ENCODE measurements around the gene SLC4A4.

The SLC4A4 gene

DNA sequence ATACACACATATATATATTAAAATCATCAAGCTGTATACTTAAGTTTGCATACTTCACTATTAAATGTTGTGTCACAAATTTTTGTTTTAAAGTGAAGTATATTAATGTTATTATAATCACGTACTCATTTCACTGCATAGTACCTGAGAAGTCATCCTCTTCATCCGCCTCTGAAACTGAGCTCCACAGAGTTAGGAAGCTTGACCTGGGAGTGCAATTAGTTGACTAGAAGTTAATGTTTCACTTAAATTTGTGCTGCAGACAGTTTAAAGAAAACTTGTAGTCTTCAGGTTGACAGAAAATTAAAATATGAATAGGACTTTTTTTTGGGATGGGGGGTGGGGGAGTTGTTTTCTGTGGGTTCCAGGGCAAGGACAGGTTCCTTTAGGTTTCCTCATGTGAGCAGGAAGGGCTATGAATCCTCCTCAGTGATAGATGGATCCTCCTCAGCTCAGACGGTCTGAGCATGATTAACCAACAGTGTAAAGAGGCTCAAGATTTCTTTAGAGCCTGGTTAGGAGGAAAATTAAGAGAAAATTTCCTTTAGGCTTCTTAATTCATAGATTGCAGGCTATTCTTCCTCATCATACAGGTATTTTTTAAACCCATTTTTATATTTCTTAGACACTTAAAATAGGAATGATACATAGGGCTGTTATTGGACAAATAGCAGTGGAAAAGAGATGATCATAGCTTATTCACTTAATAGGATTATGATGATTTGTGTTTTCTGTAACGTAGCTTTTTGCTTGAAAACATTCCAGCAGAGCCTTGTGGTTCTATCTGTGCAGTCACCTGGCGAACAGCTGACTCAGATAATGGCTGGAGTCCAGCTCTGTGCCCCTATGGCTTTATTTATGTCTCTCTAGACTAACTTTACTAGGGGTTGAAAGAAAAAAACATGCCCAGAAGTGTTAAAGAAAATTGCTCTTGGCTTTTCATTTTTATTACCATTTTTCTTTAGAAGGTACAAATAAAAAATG lies 102.7 kb downstream of the SLC4A4 start:
- TF ChIP-seq, protein P1, sequence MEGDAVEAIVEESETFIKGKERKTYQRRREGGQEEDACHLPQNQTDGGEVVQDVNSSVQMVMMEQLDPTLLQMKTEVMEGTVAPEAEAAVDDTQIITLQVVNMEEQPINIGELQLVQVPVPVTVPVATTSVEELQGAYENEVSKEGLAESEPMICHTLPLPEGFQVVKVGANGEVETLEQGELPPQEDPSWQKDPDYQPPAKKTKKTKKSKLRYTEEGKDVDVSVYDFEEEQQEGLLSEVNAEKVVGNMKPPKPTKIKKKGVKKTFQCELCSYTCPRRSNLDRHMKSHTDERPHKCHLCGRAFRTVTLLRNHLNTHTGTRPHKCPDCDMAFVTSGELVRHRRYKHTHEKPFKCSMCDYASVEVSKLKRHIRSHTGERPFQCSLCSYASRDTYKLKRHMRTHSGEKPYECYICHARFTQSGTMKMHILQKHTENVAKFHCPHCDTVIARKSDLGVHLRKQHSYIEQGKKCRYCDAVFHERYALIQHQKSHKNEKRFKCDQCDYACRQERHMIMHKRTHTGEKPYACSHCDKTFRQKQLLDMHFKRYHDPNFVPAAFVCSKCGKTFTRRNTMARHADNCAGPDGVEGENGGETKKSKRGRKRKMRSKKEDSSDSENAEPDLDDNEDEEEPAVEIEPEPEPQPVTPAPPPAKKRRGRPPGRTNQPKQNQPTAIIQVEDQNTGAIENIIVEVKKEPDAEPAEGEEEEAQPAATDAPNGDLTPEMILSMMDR (IDR thresholded peaks at IDR 0.05; ENCODE audit: low read depth, low read length), result no peak
- Histone ChIP-seq H3K27ac (no peak overlapping the region), H3K27me3 (ENCODE audit: insufficient read depth, low read depth, severe bottlenecking) (no peaks in the 10 kb centered on the region), H3K9me3 (ENCODE audit: severe bottlenecking) (no peaks in the 10 kb centered on the region), H3K4me3 (ENCODE audit: low read depth, low read length) (no peak overlapping the region), H3K36me3 (no peaks in the 10 kb centered on the region)
- DNase-seq, result no peak

DNA sequence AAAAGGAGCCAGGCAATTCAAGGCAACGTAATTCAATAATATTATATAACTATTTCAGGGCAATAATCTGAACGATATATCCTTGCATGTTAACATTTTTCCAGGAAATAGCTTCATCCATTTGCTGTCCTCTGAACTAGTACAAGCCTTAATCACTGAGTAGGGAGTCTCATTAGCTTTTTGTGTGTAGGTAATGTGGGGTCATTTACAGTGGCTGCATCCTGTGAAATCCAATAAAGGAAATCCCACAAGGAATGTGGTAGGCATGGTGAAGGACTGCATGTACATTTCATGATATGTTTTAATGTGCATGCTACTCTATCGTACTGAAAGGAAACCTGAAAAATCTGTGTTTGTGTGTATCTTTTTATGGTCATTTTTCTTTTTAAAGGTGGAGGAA lies 103.5 kb downstream of the SLC4A4 start:
- Histone ChIP-seq H3K9me3 (ENCODE audit: severe bottlenecking) (no peaks in the 10 kb centered on the region), H3K27me3 (ENCODE audit: insufficient read depth, low read depth, severe bottlenecking) (no peaks in the 10 kb centered on the region), H3K27ac (no peak overlapping the region), H3K36me3 (no peaks in the 10 kb centered on the region), H3K4me3 (ENCODE audit: low read depth, low read length) (no peak overlapping the region)
- TF ChIP-seq, protein P1 (IDR thresholded peaks at IDR 0.05; ENCODE audit: low read depth, low read length), result no peak
- no peak for DNase-seq

DNA sequence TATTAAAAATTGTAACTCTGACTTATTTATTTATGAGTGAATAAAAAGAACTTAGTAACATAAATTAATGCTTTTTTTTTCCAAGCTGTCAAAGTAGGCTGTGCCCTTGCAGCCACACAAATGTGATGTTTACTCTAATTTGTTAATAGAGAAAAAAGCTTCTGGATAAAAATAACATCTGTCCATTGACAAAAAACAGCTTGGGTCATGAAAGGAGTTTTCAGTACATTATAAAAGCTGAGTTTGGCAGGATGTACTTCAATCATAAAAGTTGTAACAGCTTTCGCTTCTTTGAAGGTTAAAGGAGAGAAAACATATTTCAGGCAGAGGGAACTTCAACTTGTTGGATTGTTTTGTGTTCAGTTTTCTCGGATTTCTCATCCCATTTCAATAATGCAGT lies 105.6 kb downstream of the SLC4A4 start:
- TF ChIP-seq, protein P1 (IDR thresholded peaks at IDR 0.05; ENCODE audit: low read depth, low read length), result no peak
- no peak overlapping the region for H3K27ac ChIP-seq
- no peak overlapping the region for H3K4me3 ChIP-seq (ENCODE audit: low read depth, low read length)
- no peak for DNase-seq
- no peaks in the 10 kb centered on the region for H3K9me3 ChIP-seq (ENCODE audit: severe bottlenecking)
- H3K36me3 ChIP-seq, result no peaks in the 10 kb centered on the region
- no peaks in the 10 kb centered on the region for H3K27me3 ChIP-seq (ENCODE audit: insufficient read depth, low read depth, severe bottlenecking)

GRCh38 chr4:71445811-71446210 lies 107.0 kb downstream of the SLC4A4 start:
- Histone ChIP-seq H3K27ac (no peak overlapping the region), H3K36me3 (no peaks in the 10 kb centered on the region), H3K4me3 (ENCODE audit: low read depth, low read length) (no peak overlapping the region), H3K27me3 (ENCODE audit: insufficient read depth, low read depth, severe bottlenecking) (no peaks in the 10 kb centered on the region), H3K9me3 (ENCODE audit: severe bottlenecking) (no peaks in the 10 kb centered on the region)
- TF ChIP-seq, protein P1 (IDR thresholded peaks at IDR 0.05; ENCODE audit: low read depth, low read length), result no peak
- no peak for DNase-seq

DNA sequence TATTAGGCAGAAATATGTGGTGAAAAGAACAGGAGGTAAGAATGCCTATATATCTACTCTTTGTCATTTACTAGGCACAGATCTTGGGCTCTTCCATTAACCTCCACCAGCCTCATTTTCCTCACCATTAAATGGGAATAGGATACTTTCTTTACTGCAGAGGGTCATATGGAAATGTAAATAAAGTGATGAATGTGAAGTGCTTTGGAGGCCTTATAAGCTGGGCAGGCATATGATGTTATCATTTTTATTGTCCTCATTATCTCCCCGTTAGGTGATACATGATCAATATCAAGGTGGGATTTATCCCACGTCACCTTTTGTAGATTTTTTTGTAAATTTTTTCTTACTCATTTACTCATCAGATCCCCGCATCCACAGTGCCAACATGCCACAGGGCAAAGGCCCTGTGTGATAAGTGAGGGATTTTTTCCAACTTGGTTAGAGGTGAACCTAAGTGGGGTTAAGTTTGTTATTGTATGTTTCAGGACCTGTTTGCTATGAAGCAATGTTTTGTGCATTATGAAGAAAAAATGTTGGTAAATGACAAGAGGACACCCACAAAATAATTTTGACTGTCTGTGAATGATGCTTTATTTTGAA lies 107.8 kb downstream of the SLC4A4 start:
- no peak overlapping the region for H3K4me3 ChIP-seq (ENCODE audit: low read depth, low read length)
- H3K9me3 ChIP-seq (ENCODE audit: severe bottlenecking), result no peaks in the 10 kb centered on the region
- DNase-seq, result no peak
- no peaks in the 10 kb centered on the region for H3K36me3 ChIP-seq
- no peak overlapping the region for H3K27ac ChIP-seq
- TF ChIP-seq, protein P1 (IDR thresholded peaks at IDR 0.05; ENCODE audit: low read depth, low read length), result no peak
- H3K27me3 ChIP-seq (ENCODE audit: insufficient read depth, low read depth, severe bottlenecking), result no peaks in the 10 kb centered on the region

Measured in WERI-Rb-1 (cell line).